HG02623 (cell line): ENCODE measurements around the gene TTC31.

ENCODE experiments used
- ATAC-seq: cut with Tn5 transposase; IDR thresholded peaks from one replicate; pipeline ENCODE4 v1.9.1; 2021; ENCODE audit warnings: moderate library complexity; ENCODE audit not compliant: unreplicated experiment

TTC31 gene

DNA sequence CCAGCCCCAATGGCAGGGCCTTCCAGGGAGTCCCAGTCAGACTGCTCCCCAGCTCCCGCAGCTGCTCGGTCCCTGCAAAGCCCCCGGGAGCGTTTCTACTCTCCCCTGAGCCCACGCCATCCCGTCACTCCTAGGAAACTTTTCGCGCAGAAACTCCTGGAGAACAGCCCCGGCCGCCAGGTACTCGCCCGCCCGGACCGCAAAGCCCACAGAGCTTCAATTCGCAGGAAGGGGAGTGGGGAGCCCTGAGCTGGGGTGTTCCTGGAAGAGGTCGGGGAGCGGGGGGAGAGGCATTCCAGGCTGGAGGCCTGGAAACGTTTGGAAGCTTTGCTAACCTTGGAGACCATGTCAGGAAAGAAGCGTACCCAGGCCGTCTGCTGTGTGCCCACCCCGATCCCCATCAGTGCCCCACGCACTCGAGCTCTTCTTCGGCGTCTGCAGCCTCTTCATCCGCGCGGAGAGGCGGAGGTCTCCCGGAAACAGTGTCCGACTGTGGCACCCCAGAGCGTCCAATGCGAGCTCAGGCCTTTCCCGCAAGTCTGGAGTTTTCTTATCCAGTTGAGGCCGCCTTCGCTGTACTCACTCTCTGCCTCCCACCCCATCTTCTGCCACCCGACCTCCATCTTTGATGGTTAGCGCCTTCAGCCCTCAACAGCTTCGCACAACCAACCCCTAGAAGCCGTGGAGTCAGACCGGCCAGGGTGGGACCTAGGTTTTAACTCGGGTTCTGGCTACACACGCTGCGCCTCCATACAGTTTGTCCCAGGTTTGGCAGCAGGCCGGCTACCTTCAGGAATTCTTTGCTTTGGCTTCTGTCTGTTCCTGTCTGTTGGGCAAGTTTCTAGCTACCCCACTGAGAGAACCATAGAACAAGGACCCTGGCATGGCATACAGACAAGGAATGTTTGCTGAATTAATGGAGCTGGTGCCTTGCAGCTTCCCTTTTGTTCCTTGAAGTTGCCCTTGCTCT lies 20.9 kb downstream of the TTC31 start:
- ATAC-seq: no peak

DNA sequence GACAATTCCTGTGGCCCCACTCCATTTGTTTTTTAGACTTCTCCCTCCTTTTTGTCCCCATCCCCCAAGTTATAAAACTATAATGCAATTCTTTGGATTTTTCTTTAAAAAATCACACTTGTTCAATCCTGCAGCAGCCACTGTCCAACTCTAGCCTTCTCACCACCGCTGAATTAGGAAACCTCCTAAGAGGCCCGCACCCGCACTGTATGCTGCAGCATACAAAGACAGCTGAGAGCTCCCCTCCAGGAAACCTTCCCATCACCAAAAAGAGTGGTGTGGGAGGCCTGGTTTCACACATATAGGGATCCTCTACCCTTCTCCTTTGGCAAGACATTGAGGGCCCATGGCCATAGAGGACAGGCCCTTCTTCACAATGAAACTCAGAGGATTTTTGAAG lies 21.7 kb downstream of the TTC31 start:
- ATAC-seq: no peak

DNA sequence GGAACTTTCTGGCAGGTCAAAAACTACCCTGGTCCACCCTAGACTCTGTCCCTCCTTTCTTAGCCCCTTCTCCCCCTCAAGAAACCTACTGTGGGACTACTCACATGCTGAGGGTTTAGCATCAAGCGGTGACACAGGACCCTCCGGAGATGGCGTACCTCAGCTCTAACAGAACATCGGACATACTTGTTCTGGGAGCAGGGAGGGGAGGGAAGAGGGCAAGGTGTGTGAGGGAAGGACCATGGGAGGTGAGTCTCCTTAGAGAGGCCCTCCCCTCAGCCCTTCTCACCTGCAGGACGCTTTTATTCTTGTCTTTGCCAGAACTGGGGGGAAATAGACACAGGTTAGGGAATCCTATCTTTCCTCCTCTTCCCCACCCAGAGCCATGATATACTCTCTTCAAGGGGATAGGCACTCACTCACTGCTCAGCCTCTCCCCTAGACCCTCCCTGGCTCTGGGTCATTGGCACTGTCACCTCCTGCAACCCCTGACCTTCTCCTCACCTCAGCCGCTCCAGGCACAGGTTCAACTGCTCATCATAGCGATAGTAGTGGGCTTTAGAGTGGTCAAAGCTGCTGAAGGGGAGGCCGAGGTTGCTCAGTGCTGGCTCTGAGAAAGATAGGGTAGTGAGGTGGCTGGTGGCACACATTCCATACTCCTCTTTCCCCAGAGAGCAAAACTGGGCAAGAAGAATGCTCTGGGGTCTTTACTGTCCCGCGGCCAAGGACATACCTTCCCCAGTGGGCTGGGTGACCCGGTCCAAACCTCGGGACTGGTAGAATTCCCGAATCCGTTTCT lies 22.8 kb downstream of the TTC31 start:
- no peak for ATAC-seq

DNA sequence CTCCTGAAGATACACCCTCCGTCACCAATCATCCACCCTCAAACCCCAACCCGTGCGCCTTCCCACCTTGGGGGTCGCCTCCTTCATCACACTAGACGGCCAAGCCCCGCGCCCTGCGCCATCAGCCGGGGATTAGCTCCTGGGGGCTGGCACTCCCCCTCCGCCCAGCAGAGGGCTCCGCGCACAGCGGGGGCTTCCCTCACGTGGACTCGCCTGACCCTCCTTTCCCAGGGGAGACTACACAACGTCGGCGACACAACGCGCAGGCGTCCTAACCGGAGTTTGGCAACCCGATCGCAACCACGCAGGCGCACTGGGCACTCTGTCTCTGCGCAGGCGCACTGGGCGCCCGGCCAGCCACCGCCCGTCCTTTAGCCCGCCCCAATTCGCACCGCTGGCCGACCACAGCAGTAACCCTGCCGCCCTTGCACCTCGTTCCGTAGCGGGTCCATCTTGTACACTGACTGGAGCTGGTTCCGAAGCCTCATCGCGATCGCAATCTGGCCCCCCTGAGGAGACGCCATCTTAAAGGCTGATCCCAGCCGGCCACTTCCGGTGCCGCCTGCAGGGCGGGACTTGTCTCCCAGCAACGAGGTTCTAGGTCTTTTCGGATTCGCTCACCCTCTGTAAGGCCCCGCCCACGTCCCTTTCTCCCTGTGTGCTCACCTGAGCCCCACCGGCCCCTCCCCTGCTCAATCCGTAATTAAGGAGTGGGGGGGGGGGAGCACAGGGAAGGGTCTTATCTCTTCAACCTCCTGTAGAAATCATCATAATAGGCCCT lies 24.5 kb downstream of the TTC31 start, which contains the start of gene PCGF1:
Gene PCGF1 (minus strand): TSS at position 551 of the 781 bp plus-strand sequence. CDS start 27 bp downstream, at position 524.
- ATAC-seq: peak; percentile 83

GRCh38 chr2:74507926-74508520 lies 25.1 kb downstream of the TTC31 start:
- no peak for ATAC-seq

DNA sequence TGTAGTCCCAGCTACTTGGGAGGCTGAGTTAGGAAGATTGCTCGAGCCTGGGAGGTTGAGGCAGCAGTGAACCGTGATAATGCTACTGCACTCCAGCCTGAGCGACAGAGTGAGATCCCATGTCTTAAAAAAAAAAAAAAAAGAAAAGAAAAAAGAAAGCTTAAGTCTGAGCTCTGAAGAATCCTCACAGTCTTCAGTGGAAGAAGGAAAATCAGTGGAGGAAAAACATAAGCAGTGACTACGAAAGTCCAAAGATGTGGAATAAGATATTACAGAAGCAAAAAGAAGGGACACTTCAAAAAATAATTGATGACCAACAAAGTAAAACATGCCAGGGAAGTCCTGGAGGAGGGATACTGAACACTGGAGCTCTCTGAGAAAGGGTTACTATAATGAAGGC lies 27.4 kb downstream of the TTC31 start:
- ATAC-seq: no peak

GRCh38 chr2:74511104-74511989 lies 28.5 kb downstream of the TTC31 start:
- ATAC-seq: no peak

DNA sequence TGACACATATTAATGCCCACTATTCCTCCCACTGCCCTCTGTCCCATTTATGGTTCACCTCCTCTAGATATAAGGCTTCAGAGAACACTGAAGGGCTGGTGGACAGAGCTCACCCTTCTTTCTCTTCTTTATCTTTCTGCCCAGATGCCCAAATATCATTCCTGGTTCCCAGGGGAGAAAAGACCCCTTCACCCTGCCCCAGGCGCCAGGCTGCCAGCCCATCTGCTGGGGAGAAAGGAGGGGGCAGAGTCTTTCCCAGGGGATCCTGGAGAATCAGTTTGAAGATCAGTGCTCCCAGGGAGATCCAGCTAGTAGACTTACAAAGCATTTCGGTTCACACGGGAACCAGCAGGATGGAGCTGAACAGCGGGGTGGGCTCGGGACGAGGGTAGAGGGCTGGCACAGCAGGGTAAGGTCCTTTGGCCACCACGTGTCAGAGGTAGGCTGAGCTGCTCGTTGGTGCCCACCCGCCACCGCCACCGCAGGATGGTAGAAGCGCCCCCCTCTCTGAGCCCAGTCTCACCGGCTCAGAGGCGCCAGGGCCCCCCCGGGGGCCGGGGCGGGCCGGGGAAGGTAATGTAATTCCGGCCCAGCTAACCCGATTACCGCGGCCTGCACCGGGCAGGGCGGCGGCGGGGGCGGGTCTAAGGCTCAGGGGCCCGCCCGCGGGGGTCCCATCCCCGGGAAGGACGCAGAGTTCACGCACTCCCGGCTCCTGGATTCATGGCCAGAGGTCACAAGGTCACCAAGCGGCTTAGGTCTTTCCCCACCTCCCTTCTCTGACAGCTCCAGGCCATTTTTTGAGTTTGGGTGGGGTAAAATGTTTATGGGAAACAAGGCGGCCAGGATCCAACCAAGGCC lies 30.1 kb downstream of the TTC31 start:
- ATAC-seq: no peak

- ATAC-seq: no peak
These were observed 30.9 kb downstream of the TTC31 start for GRCh38 chr2:74513605-74514367.

DNA sequence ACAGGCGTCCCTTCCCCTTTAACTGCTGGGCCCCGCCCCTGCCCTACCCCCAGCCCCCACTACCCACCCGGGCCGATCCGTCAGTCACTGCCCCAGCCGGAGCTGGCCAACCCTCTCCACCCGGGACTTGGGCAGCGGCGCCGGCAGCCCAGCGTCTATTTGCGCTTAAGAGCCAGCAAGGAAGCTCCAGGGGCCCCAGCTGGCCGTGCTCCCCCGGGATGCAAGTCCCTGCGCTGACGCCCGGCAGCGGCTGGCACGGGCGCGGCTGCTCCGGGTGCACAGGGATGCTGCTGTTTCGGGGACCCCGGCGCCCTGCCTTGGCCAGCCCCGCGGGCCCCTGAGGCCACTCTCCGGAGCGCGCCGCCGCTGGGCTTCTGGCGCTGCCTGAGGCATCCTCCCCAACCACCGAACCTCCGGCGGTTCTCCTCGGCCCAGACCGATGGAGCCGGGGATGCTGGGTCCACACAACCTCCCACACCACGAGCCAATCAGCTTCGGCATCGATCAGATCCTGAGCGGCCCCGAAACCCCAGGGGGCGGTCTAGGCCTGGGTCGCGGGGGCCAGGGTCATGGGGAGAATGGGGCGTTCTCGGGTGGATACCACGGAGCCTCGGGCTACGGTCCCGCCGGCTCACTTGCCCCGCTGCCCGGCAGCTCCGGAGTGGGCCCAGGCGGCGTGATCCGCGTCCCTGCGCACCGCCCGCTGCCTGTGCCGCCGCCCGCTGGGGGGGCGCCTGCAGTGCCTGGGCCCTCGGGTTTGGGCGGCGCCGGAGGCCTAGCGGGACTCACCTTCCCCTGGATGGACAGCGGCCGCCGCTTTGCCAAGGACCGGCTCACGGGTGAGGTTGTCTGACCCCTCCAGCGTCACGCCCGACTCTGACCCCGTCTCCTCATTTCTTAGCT lies 31.7 kb downstream of the TTC31 start, which contains the start of gene TLX2:
Gene TLX2 (plus strand): TSS at position 83 of the 903 bp plus-strand sequence. CDS start 357 bp downstream, at position 440.
- ATAC-seq: no peak

DNA sequence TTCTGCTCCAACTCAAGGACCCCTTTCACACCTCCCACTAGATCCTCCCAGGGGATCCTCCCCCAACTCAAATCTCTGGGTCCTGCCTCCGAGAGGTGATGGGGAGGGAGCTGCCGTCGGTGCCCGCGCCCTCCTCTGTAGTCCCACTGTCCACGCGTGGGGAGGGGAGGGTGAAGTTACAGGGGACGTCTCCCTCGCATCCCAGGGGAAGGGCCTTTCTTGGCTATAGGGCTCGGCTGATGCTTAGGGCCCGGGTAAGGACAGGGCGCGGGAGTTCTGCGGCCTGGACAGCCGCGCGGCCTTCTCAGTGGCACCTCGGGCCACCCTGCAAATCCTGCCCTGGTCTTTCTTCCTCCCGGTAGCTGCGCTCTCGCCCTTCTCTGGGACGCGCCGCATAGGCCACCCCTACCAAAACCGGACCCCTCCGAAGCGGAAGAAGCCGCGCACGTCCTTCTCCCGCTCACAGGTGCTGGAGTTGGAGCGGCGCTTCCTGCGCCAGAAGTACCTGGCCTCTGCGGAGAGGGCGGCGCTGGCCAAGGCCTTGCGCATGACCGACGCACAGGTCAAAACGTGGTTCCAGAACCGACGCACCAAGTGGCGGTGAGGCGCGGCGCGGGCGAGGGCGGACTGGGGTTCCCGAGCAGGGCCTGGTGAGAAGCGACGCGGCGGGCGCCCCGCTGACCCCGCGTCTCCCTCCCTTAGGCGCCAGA lies 32.5 kb downstream of the TTC31 start:
- ATAC-seq: no peak

DNA sequence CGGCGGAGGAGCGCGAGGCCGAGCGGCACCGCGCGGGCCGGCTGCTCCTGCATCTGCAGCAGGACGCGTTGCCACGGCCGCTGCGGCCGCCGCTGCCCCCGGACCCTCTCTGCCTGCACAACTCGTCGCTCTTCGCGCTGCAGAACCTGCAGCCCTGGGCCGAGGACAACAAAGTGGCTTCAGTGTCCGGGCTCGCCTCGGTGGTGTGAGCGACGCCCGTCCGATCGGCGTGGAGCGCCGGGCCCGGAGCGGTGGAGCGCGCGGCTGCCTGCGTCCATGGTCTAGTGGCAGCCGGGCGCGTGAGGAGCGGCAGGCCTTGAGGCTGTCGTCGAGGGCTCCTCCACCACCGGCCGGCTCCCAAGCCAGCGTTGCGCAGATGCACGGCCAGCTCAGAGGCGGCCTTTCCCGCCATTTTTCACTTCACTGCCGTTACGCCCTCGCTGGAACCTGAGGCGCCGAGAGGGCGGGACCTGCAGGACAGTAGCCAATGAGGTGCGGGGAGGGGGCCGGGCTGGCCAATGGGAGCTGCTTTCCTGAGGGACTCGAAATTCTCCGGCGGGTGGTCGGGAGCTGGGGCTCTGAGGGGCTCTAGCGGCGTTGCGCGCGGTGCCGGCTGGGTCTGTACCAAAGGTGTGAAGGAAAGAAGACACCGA lies 33.2 kb downstream of the TTC31 start:
- ATAC-seq: no peak

GRCh38 chr2:74516650-74517049 lies 33.8 kb downstream of the TTC31 start:
- ATAC-seq: no peak

DNA sequence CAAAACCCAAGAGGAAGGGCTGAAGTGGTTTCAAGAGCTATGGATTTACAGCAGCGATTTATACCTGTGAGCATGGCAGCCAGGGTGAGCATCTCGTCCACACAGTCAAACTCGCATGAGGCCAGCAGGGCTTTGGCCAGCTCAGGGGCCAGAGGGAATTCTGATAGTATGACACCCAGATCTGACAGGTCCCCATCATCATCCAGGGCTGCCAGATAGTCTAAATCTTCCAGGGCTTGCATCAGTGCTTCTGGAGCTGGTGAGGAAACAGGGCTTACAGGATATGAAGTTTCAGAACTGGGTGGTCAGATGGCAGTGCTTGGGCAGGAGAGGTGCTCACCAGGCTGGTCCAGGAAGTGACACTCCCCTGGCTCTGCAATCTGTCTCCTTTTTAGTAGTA lies 39.6 kb downstream of the TTC31 start:
- no peak for ATAC-seq

GRCh38 chr2:74524005-74524404 lies 41.1 kb downstream of the TTC31 start:
- ATAC-seq: no peak
